ENCODE data around the gene ZBTB48.
A peak's percentile ranks its signal among the peaks of the same experiment; 100 is the strongest.
"Not testable (repeated sequence)": the region's sequence is repeated elsewhere in the genome, so short reads cannot be mapped to it uniquely, and the experiment has no call there.

Gene ZBTB48

GRCh38 chr1:6579374-6580118 lies at the start of gene ZBTB48:
Gene ZBTB48, plus strand, starts transcription at chr1:6579994. Its CDS starts 616 bp downstream, at chr1:6580610.
- peak; percentile 87 for DNase-seq

- DNase-seq = no peak
Measured at GRCh38 chr1:6530504-6531160, 49.2 kb upstream of the ZBTB48 start.

GRCh38 chr1:6531996-6532395 lies 47.8 kb upstream of the ZBTB48 start:
- no peak for DNase-seq

GRCh38 chr1:6534248-6534822 lies 45.5 kb upstream of the ZBTB48 start:
- DNase-seq = no peak

- no peak for DNase-seq
Measured at GRCh38 chr1:6535214-6535613, 44.6 kb upstream of the ZBTB48 start.

- DNase-seq = no peak
Measured at GRCh38 chr1:6536291-6536690, 43.5 kb upstream of the ZBTB48 start.

GRCh38 chr1:6538956-6539355 lies 40.8 kb upstream of the ZBTB48 start:
- no peak for DNase-seq

- DNase-seq = no peak
Measured at GRCh38 chr1:6544831-6545230, 35.0 kb upstream of the ZBTB48 start.

GRCh38 chr1:6545276-6546112 lies 34.3 kb upstream of the ZBTB48 start:
- DNase-seq = no peak

GRCh38 chr1:6546326-6546725 lies 33.5 kb upstream of the ZBTB48 start:
- no peak for DNase-seq

- no peak for DNase-seq
Measured at GRCh38 chr1:6547301-6547700, 32.5 kb upstream of the ZBTB48 start.

GRCh38 chr1:6554031-6554906 lies 25.5 kb upstream of the ZBTB48 start, which contains the start of gene NOL9:
Gene NOL9, minus strand, starts transcription at chr1:6554513. Its CDS starts 11 bp downstream, at chr1:6554502.
- DNase-seq = peak; percentile 77

GRCh38 chr1:6554907-6555778 lies 24.7 kb upstream of the ZBTB48 start, which contains the start of gene TAS1R1:
Gene TAS1R1, plus strand, starts transcription at chr1:6555307. Its CDS starts 67 bp downstream, at chr1:6555374.
- DNase-seq = no peak

GRCh38 chr1:6557597-6557996 lies 22.2 kb upstream of the ZBTB48 start:
- DNase-seq = no peak

- DNase-seq = not testable (repeated sequence)
Measured at GRCh38 chr1:6559161-6559560, 20.6 kb upstream of the ZBTB48 start.

- no peak for DNase-seq
Measured at GRCh38 chr1:6560267-6560666, 19.5 kb upstream of the ZBTB48 start.

- DNase-seq = no peak
Measured at GRCh38 chr1:6569033-6569432, 10.8 kb upstream of the ZBTB48 start.

- no peak for DNase-seq
Measured at GRCh38 chr1:6570100-6570499, 9.7 kb upstream of the ZBTB48 start.

GRCh38 chr1:6570987-6571386 lies 8.8 kb upstream of the ZBTB48 start:
- DNase-seq = no peak

GRCh38 chr1:6572653-6573383 lies 7.0 kb upstream of the ZBTB48 start:
- DNase-seq = no peak

Measured in NCI-H1694 treated with DMSO at 0.1 percent for 48 hours (cell line).